H1 (cell line): ENCODE measurements around the gene TRIOBP.

ENCODE experiments used
- CEBPB ChIP-seq: IDR thresholded peaks from 2 replicates; pipeline ENCODE4 v1.6.1; 2012; ENCODE audit warnings: low read depth, low read length
- EP300 ChIP-seq, 2 experiments: IDR thresholded peaks; 1 replicate in 1 of 2; 2 replicates in 1 of 2; pipeline ENCODE4 v1.6.1; 2011 to 2012; ENCODE audit warnings: low read depth in 2 of 2, low read length in 2 of 2, mild to moderate bottlenecking in 2 of 2, borderline replicate concordance in 1 of 2, inconsistent platforms in 1 of 2, moderate library complexity in 1 of 2
- JUND ChIP-seq: IDR thresholded peaks from 2 replicates; pipeline ENCODE4 v1.6.1; 2011; ENCODE audit warnings: mild to moderate bottlenecking, improper control_type of control experiment, low read length
- KDM1A ChIP-seq: fragments of 200-600, 300-600 bp; sonication (generic); IDR thresholded peaks from 2 replicates; pipeline ENCODE4 v1.7.1; 2016; ENCODE audit warnings: mild to moderate bottlenecking, low read length, borderline replicate concordance
- POLR2A ChIP-seq, 2 experiments: IDR thresholded peaks; 1 replicate in 1 of 2; 2 replicates in 1 of 2; pipeline ENCODE4 v1.6.1; 2011; ENCODE audit warnings: low read depth in 2 of 2, low read length in 2 of 2, mild to moderate bottlenecking in 2 of 2; ENCODE audit errors: control extremely low read depth in 1 of 2
- POLR2AphosphoS5 ChIP-seq: IDR thresholded peaks from 2 replicates; pipeline ENCODE4 v1.6.1; 2011; ENCODE audit warnings: low read depth, low read length
- RFX5 ChIP-seq: IDR thresholded peaks from 2 replicates; pipeline ENCODE4 v1.6.1; 2011; ENCODE audit warnings: low read depth, low read length, improper control_type of control experiment, borderline replicate concordance
- SP1 ChIP-seq: IDR thresholded peaks from 2 replicates; pipeline ENCODE4 v1.6.1; 2011; ENCODE audit warnings: low read depth, low read length
- SRF ChIP-seq: IDR thresholded peaks from 2 replicates; pipeline ENCODE4 v1.6.1; 2011; ENCODE audit warnings: mild to moderate bottlenecking, low read depth, low read length, moderate library complexity
- TF ChIP-seq, protein P1 (sequence below), 3 experiments: IDR thresholded peaks; 1 replicate in 2 of 3; 2 replicates in 1 of 3; pipeline versions ENCODE4 v1.5.1 to v1.6.1; 2011; ENCODE audit warnings: low read length in 3 of 3, mild to moderate bottlenecking in 3 of 3, inconsistent platforms in 2 of 3, low read depth in 1 of 3, moderate library complexity in 1 of 3; ENCODE audit not compliant: insufficient read depth in 1 of 3; ENCODE audit errors: control extremely low read depth in 1 of 3
- TF ChIP-seq, protein P2 (sequence below): IDR thresholded peaks from 2 replicates; pipeline ENCODE4 v1.6.1; 2012; ENCODE audit warnings: inconsistent platforms

DNA sequence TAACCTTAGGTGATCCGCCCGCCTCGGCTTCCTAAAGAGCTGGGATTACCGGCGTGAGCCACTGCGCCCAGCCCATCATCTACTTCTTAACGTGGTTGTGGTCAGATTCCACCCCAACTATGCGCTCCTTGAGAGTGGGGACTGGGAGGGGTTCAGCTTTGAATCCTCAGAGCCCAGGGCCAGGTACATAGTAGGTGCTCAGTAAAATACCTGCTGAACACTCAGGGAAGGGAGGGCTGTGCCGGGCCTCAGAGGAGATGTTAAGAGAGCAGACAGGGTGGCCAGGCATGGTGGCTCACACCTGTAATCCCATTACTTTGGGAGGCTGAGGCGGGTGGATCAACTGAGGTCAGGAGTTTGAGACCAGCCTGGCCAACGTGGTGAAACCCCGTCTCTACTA is 22.6 kb upstream of the TRIOBP start:
- TF ChIP-seq POLR2AphosphoS5 (no peak), KDM1A (no peak), POLR2A (IDR thresholded peaks at IDR 0.05; ENCODE audit: control extremely low read depth in 1 of 2, low read depth in 2 of 2, low read length in 2 of 2) (no peak), SP1 (no peak), CEBPB (no peak), RFX5 (no peak), SRF (no peak), EP300 (IDR thresholded peaks at IDR 0.05; ENCODE audit: borderline replicate concordance in 1 of 2, low read depth in 2 of 2, low read length in 2 of 2) (no peak), JUND (no peak)
- TF ChIP-seq, protein P1, sequence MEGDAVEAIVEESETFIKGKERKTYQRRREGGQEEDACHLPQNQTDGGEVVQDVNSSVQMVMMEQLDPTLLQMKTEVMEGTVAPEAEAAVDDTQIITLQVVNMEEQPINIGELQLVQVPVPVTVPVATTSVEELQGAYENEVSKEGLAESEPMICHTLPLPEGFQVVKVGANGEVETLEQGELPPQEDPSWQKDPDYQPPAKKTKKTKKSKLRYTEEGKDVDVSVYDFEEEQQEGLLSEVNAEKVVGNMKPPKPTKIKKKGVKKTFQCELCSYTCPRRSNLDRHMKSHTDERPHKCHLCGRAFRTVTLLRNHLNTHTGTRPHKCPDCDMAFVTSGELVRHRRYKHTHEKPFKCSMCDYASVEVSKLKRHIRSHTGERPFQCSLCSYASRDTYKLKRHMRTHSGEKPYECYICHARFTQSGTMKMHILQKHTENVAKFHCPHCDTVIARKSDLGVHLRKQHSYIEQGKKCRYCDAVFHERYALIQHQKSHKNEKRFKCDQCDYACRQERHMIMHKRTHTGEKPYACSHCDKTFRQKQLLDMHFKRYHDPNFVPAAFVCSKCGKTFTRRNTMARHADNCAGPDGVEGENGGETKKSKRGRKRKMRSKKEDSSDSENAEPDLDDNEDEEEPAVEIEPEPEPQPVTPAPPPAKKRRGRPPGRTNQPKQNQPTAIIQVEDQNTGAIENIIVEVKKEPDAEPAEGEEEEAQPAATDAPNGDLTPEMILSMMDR (IDR thresholded peaks at IDR 0.05; ENCODE audit: control extremely low read depth in 1 of 3, insufficient read depth in 1 of 3, low read depth in 1 of 3, low read length in 3 of 3), result no peak
- TF ChIP-seq, protein P2, sequence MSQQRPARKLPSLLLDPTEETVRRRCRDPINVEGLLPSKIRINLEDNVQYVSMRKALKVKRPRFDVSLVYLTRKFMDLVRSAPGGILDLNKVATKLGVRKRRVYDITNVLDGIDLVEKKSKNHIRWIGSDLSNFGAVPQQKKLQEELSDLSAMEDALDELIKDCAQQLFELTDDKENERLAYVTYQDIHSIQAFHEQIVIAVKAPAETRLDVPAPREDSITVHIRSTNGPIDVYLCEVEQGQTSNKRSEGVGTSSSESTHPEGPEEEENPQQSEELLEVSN, result no peak
